Measurements from ENCODE around the gene MBNL1.

GRCh38 chr3:152258448-152259393 is 10.0 kb upstream of the MBNL1 start:
- TF ChIP-seq, protein P1, sequence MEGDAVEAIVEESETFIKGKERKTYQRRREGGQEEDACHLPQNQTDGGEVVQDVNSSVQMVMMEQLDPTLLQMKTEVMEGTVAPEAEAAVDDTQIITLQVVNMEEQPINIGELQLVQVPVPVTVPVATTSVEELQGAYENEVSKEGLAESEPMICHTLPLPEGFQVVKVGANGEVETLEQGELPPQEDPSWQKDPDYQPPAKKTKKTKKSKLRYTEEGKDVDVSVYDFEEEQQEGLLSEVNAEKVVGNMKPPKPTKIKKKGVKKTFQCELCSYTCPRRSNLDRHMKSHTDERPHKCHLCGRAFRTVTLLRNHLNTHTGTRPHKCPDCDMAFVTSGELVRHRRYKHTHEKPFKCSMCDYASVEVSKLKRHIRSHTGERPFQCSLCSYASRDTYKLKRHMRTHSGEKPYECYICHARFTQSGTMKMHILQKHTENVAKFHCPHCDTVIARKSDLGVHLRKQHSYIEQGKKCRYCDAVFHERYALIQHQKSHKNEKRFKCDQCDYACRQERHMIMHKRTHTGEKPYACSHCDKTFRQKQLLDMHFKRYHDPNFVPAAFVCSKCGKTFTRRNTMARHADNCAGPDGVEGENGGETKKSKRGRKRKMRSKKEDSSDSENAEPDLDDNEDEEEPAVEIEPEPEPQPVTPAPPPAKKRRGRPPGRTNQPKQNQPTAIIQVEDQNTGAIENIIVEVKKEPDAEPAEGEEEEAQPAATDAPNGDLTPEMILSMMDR (IDR thresholded peaks at IDR 0.05) = no peak
- no peak for TF ChIP-seq POLR2A (IDR thresholded peaks at IDR 0.05)

Data from testis (tissue), 2 donors.